HepG2 (cell line): ENCODE results near the gene POGK. TPM values are rescaled to one million over a fixed set of nuclear protein-coding genes. Genes with fewer than 3 reads are reported as not detected.

Experiments
- ATM ChIP-seq: fragments of 450-650 bp; IDR thresholded peaks from 2 replicates; pipeline ENCODE4 v1.7.1; 2017; ENCODE audit warnings: mild to moderate bottlenecking, borderline replicate concordance
- FUBP1 ChIP-seq: sonication (generic); formaldehyde crosslinking; IDR thresholded peaks from 2 replicates; pipeline ENCODE4 v1.5.1; 2020; ENCODE audit warnings: missing genetic modification reagents, mild to moderate bottlenecking, borderline replicate concordance
- HIVEP1 ChIP-seq: sonication (generic); formaldehyde crosslinking; IDR thresholded peaks from 2 replicates; pipeline ENCODE4 v1.4.0; 2020; ENCODE audit warnings: mild to moderate bottlenecking, missing genetic modification reagents
- KDM3A ChIP-seq: IDR thresholded peaks from 2 replicates; pipeline ENCODE4 v1.6.1; 2018; ENCODE audit warnings: low read depth, missing compliant biosample characterization
- MXI1 ChIP-seq: IDR thresholded peaks from 3 replicates; pipeline ENCODE4 v1.6.1; 2012; ENCODE audit warnings: low read depth, low read length, inconsistent platforms, borderline replicate concordance
- NR2F1 ChIP-seq, 2 experiments: fragments of 450-650 bp in 1 of 2; formaldehyde crosslinking in 1 of 2; IDR thresholded peaks; 2 replicates each; pipeline versions ENCODE4 v1.5.0 to v1.6.1; 2016 to 2020; ENCODE audit warnings: mild to moderate bottlenecking in 1 of 2, missing compliant biosample characterization in 1 of 2, missing genetic modification reagents in 1 of 2, moderate library complexity in 1 of 2
- SMAD1 ChIP-seq: sonication (generic); formaldehyde crosslinking; IDR thresholded peaks from 2 replicates; pipeline ENCODE4 v1.4.0; 2020; ENCODE audit warnings: missing genetic modification reagents, low read depth, mild to moderate bottlenecking, borderline replicate concordance
- SMC3 ChIP-seq: IDR thresholded peaks from 2 replicates; pipeline ENCODE4 v1.6.1; 2011; ENCODE audit warnings: low read length, improper control_type of control experiment
- SP140L ChIP-seq: sonication (generic); formaldehyde crosslinking; IDR thresholded peaks from 2 replicates; pipeline ENCODE4 v1.4.0; 2020; ENCODE audit warnings: missing genetic modification reagents, borderline replicate concordance
- TCF7 ChIP-seq: sonication (generic); IDR thresholded peaks from 2 replicates; pipeline ENCODE4 v1.6.1; 2016; ENCODE audit warnings: antibody characterized with exemption, low read depth
- ZBTB2 ChIP-seq: sonication (generic); formaldehyde crosslinking; IDR thresholded peaks from 2 replicates; pipeline ENCODE4 v1.8.0; 2022; ENCODE audit warnings: low read depth, missing genetic modification reagents
- ZKSCAN1 ChIP-seq: fragments of 150-350 bp; IDR thresholded peaks from 2 replicates; pipeline ENCODE4 v1.6.1; 2014; ENCODE audit warnings: low read length
- ZNF136 ChIP-seq: sonication (generic); formaldehyde crosslinking; IDR thresholded peaks from 2 replicates; pipeline ENCODE4 v1.8.1; 2022; ENCODE audit warnings: low read depth, mild to moderate bottlenecking, moderate library complexity, missing genetic modification reagents
- ZNF407 ChIP-seq: sonication (generic); formaldehyde crosslinking; IDR thresholded peaks from one replicate; pipeline ENCODE4 v1.5.1; 2020; ENCODE audit warnings: mild to moderate bottlenecking, missing genetic modification reagents; ENCODE audit errors: not compliant biosample characterization
- ZNF550 ChIP-seq: sonication (generic); formaldehyde crosslinking; IDR thresholded peaks from 2 replicates; pipeline ENCODE4 v1.4.0; 2020; ENCODE audit warnings: mild to moderate bottlenecking, missing genetic modification reagents, borderline replicate concordance
- polyA plus RNA-seq, 8 experiments: library from polyadenylated mRNA; depleted of rRNA in 3 of 8; stranded (reverse) in 7 of 8; unstranded in 1 of 8; fragments of >200 nt; fragmentation: Illumina TruSeq in 4 of 8; extraction: Trizol in 4 of 8; gene quantifications; 2 replicates each; pipeline versions ENCODE4 v1.2.1 to v1.2.3, GENCODE V29; 2011 to 2016; ENCODE audit warnings: low read depth in 4 of 8, missing spikeins in 1 of 8, mixed read lengths in 1 of 8; ENCODE audit not compliant: insufficient read depth in 1 of 8
- total RNA-seq, 5 experiments: library from RNA; depleted of rRNA; stranded (reverse); fragments of >200 nt; fragmentation: Illumina TruSeq; extraction: Trizol; gene quantifications; 2 replicates each; pipeline ENCODE4 v1.2.3, GENCODE V29; 2016; ENCODE audit warnings: low read depth in 1 of 5

POGK gene
- total and polyA plus RNA-seq, 2 of the 13 experiments (the other 11 are each of a cell fraction or from before 2014, with no cell fraction given), result 4.8 to 16.2 TPM

GRCh38 chr1:166838766-166839599 lies at the start of gene POGK (continued):
- TF ChIP-seq HIVEP1 (CRISPR knock-in tag) (peak; percentile 77; the same call in 1 of the 2 replicates), ZNF550 (CRISPR knock-in tag) (no peak), ZNF136 (CRISPR knock-in tag) (peak; percentile 82; the same call in 1 of the 2 replicates), SP140L (CRISPR knock-in tag) (0 out of 2 replicates have a peak, but pooled peaks have one; percentile 40), ZKSCAN1 (no peak), ZNF407 (CRISPR knock-in tag) (peak; percentile 86), ZBTB2 (CRISPR knock-in tag) (peak; percentile 83), MXI1 (peak; percentile 89; the same call in 1 of the 3 replicates), SMAD1 (CRISPR knock-in tag) (0 out of 2 replicates have a peak, but pooled peaks have one; percentile 50), ATM (no peak), TCF7 (no peak), NR2F1 (CRISPR knock-in tag; IDR thresholded peaks at IDR 0.05) (no peak), FUBP1 (CRISPR knock-in tag) (no peak; the same call in 1 of the 2 replicates), SMC3 (no peak), KDM3A (peak; percentile 72; the same call in 1 of the 2 replicates)
